H1 (cell line): ENCODE measurements around the gene FBXO21. TPM values are rescaled to one million over a fixed set of nuclear protein-coding genes. Genes with fewer than 3 reads are reported as not detected.

Experiments used
- BACH1 ChIP-seq: IDR thresholded peaks from 2 replicates; pipeline ENCODE4 v1.6.1; 2012; ENCODE audit warnings: low read length, improper control_type of control experiment
- CHD1 ChIP-seq: IDR thresholded peaks from 2 replicates; pipeline ENCODE4 v1.6.1; 2012; ENCODE audit warnings: low read depth, low read length, improper control_type of control experiment
- CTCF ChIP-seq, 3 experiments: IDR thresholded peaks; 1 replicate in 2 of 3; 2 replicates in 1 of 3; pipeline versions ENCODE4 v1.5.1 to v1.6.1; 2011; ENCODE audit warnings: low read length in 3 of 3, mild to moderate bottlenecking in 3 of 3, inconsistent platforms in 2 of 3, low read depth in 1 of 3, moderate library complexity in 1 of 3; ENCODE audit not compliant: insufficient read depth in 1 of 3; ENCODE audit errors: control extremely low read depth in 1 of 3
- GTF2F1 ChIP-seq: IDR thresholded peaks from 2 replicates; pipeline ENCODE4 v1.6.1; 2012; ENCODE audit warnings: low read depth, low read length, improper control_type of control experiment, borderline replicate concordance
- KDM1A ChIP-seq: fragments of 200-600, 300-600 bp; sonication (generic); IDR thresholded peaks from 2 replicates; pipeline ENCODE4 v1.7.1; 2016; ENCODE audit warnings: mild to moderate bottlenecking, low read length, borderline replicate concordance
- RXRA ChIP-seq: IDR thresholded peaks from 2 replicates; pipeline ENCODE4 v1.6.1; 2011; ENCODE audit warnings: low read depth, mild to moderate bottlenecking, low read length, moderate library complexity; ENCODE audit not compliant: insufficient read depth
- SAP30 ChIP-seq: fragments of 300-600 bp; sonication (generic); IDR thresholded peaks from 2 replicates; pipeline ENCODE4 v1.7.1; 2012; ENCODE audit warnings: low read length, moderate library complexity, mild to moderate bottlenecking, inconsistent platforms; ENCODE audit not compliant: insufficient read depth, insufficient replicate concordance
- polyA plus RNA-seq, 7 experiments: library from polyadenylated mRNA; depleted of rRNA in 3 of 7; stranded (reverse) in 5 of 7; unstranded in 2 of 7; fragments of >200 nt in 5 of 7; fragments of 200-250 nt in 2 of 7; gene quantifications; 1 replicate in 5 of 7; 2 replicates in 1 of 7; 4 replicates in 1 of 7; pipeline versions ENCODE4 v1.2.1 to v1.2.3, GENCODE V29; 2011 to 2013; ENCODE audit warnings: missing spikeins in 2 of 7, mixed read lengths in 2 of 7
- total RNA-seq: library from RNA; stranded (reverse); fragmentation: NEBNext Ultra II Directional; extraction: Animal tissue kit (Norgen Biotek cat#: 25700); gene quantifications from 2 replicates; pipeline ENCODE4 v1.2.1, GENCODE V29; 2021

Gene FBXO21
- total and polyA plus RNA-seq, 2 of the 8 experiments (the other 6 are each of a cell fraction or from before 2014, with no cell fraction given) = 57.0 to 80.6 TPM

- no peak for TF ChIP-seq CTCF (IDR thresholded peaks at IDR 0.05; ENCODE audit: control extremely low read depth in 1 of 3, insufficient read depth in 1 of 3, low read depth in 1 of 3, low read length in 3 of 3)
- no peak for TF ChIP-seq CHD1
- no peak for TF ChIP-seq SAP30
- TF ChIP-seq KDM1A = no peak
- TF ChIP-seq BACH1 = no peak
- no peak for TF ChIP-seq RXRA
- TF ChIP-seq GTF2F1 = no peak
Measured at GRCh38 chr12:117172168-117172567, 18.1 kb downstream of the FBXO21 start (continued).
